ENCODE data around the gene SHB.

DNA sequence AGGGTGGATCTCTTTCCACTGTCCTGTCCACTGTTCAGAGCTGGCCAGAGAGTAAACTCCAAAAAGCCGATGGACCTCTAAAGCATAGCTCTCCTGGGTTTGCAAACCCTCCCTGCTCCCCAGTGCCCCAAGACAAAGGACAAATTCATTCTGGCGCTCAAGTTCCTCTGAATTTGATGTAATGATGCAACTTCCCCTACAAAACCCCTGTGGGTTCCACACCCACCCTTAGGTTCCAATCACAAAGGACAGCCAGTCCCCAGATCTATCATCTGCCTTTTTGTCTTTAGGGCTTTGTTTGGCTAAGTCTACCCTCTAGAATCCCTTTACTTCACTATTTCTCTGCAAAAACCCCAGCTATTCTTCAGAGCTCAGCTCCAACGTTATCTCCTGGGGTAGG is 107.7 kb downstream of the SHB start:
- TF ChIP-seq, protein P1, sequence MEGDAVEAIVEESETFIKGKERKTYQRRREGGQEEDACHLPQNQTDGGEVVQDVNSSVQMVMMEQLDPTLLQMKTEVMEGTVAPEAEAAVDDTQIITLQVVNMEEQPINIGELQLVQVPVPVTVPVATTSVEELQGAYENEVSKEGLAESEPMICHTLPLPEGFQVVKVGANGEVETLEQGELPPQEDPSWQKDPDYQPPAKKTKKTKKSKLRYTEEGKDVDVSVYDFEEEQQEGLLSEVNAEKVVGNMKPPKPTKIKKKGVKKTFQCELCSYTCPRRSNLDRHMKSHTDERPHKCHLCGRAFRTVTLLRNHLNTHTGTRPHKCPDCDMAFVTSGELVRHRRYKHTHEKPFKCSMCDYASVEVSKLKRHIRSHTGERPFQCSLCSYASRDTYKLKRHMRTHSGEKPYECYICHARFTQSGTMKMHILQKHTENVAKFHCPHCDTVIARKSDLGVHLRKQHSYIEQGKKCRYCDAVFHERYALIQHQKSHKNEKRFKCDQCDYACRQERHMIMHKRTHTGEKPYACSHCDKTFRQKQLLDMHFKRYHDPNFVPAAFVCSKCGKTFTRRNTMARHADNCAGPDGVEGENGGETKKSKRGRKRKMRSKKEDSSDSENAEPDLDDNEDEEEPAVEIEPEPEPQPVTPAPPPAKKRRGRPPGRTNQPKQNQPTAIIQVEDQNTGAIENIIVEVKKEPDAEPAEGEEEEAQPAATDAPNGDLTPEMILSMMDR (conservative IDR thresholded peaks at IDR 0.05) = no peak
- no peak for TF ChIP-seq EZH2 (IDR thresholded peaks at IDR 0.05; ENCODE audit: low read depth)
